ENCODE results near the gene IMPDH2.

GRCh38 chr3:49009396-49009795 lies 19.8 kb downstream of the IMPDH2 start:
- TF ChIP-seq CTCF (IDR thresholded peaks at IDR 0.05), result no peak
- TF ChIP-seq POLR2A (IDR thresholded peaks at IDR 0.05), result no peak

All from testis (tissue), 2 donors.